Neural crest cell (in vitro differentiated cells): Measurements from ENCODE around the gene COL12A1. TPM values are rescaled to one million over a fixed set of nuclear protein-coding genes. Genes with fewer than 3 reads are reported as not detected.
A peak's percentile ranks its signal among the peaks of the same experiment; 100 is the strongest.

Source experiments
- DNase-seq: peaks from one replicate; pipeline ENCODE4 v3.0.0; 2021; ENCODE audit warnings: low read depth, mixed read lengths, low spot score
- H3K27ac Mint-ChIP-seq: one replicate; pipeline ENCODE4 v1.8.0; 2021; ENCODE audit warnings: mild to moderate bottlenecking, mixed read lengths; ENCODE audit not compliant: unreplicated experiment
- H3K27me3 Mint-ChIP-seq: 2 replicates; pipeline ENCODE4 v1.8.0; 2021; ENCODE audit warnings: low read depth, mild to moderate bottlenecking, mixed read lengths
- H3K36me3 Mint-ChIP-seq: 2 replicates; pipeline ENCODE4 v1.8.0; 2021; ENCODE audit warnings: low read depth, mild to moderate bottlenecking, mixed read lengths
- H3K4me1 Mint-ChIP-seq: 2 replicates; pipeline ENCODE4 v1.8.0; 2021; ENCODE audit warnings: mixed read lengths
- H3K4me3 Mint-ChIP-seq: one replicate; pipeline ENCODE4 v1.8.0; 2021; ENCODE audit warnings: mild to moderate bottlenecking, mixed read lengths
- H3K9me3 Mint-ChIP-seq: 2 replicates; pipeline ENCODE4 v1.8.0; 2021; ENCODE audit warnings: mixed read lengths
- total RNA-seq: library from RNA; stranded (reverse); gene quantifications from 2 replicates; pipeline ENCODE4 v1.2.1, GENCODE V29; 2021
- TF ChIP-seq, protein P1 (sequence below): fragments of 200-600 bp; sonication (generic); conservative IDR thresholded peaks from 2 replicates; pipeline ENCODE4 v1.5.0; 2021; ENCODE audit warnings: antibody characterized with exemption, mild to moderate bottlenecking

COL12A1 gene
- total RNA-seq, 1 donor from 2014 or later = 50.2 TPM

DNA sequence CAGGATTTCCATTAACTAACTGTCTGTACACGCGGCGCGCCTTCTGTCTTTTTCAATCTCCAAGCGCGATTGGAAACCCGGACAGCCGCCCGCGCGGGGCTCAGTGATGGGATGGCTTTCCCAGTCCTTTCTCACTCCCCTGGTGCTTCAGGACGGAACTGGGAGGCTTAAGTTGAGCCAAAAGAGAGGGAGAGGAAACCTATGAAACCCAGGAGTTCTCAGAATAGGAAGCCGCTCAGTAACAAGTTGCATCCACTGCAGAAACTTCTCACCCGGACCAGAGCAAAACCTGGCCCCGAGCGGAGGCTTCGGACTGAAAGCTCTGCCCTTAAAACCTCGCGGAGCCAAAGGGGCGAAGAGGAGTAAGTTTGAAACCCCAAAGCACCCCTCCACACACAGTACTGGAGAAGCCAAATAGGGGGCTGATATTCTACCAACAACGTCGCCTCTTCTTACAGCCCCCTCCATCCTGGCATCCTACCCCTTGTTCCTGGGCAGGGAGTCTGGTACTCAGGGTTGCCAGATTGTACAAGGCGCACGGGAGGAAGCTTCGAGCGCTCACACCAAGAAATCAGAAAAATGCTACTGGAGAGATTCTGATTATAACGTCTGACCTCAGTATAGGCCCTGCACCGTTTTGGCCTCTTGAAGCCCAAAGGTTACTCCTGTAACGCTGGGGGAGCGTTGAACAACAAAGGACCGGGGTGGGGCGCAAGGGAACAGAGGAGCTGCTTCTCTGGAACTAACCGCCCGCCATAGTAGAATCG lies 906 bp upstream of the COL12A1 start:
- Mint-ChIP-seq H3K4me1 (peaks cover 69% of the 10 kb centered on the region), H3K9me3 (no peaks in the 10 kb centered on the region), H3K27me3 (peaks cover 80% of the 10 kb centered on the region), H3K27ac (no peak overlapping the region), H3K36me3 (no peaks in the 10 kb centered on the region), H3K4me3 (peak overlapping the region; percentile 91)
- DNase-seq = no peak
- TF ChIP-seq, protein P1, sequence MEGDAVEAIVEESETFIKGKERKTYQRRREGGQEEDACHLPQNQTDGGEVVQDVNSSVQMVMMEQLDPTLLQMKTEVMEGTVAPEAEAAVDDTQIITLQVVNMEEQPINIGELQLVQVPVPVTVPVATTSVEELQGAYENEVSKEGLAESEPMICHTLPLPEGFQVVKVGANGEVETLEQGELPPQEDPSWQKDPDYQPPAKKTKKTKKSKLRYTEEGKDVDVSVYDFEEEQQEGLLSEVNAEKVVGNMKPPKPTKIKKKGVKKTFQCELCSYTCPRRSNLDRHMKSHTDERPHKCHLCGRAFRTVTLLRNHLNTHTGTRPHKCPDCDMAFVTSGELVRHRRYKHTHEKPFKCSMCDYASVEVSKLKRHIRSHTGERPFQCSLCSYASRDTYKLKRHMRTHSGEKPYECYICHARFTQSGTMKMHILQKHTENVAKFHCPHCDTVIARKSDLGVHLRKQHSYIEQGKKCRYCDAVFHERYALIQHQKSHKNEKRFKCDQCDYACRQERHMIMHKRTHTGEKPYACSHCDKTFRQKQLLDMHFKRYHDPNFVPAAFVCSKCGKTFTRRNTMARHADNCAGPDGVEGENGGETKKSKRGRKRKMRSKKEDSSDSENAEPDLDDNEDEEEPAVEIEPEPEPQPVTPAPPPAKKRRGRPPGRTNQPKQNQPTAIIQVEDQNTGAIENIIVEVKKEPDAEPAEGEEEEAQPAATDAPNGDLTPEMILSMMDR = no peak

DNA sequence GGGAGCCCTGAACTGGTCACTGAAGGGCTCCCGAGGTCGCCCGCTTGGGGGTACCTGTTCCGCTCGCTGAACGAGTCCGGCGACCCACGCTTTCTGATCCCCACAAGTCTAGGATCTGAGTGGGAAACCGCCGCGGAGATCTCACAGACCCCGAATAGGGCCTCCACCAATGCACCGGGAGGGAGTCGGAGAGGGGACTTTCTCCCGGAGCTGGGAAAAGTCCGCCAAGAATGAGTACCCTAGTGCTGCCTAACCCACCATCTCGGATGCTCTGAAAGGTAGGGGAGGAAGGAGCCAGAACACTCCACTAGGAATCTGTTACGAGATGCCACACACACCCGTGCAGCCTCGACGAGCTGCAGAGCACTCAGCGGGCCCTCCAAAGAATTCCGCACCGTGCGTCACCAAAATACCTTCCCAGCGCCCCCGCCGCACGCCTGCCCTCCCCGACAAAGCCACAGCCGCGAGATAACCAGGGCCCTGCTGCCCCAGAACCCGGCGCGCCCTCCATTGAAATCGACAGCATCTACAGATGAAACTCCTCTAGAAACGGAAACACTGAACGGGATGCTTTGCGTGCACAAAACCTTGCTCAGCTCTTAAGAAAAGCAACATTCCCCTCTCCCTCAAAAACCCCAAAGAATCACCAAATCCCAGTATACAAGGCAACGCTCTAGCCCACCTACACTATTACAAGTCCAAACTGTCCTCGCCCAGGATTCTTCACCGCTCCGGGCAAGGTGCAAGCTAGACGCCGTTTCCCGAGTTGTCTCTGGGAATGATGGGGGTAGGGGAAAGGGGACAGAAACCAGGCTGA lies 686 bp downstream of the COL12A1 start:
- Mint-ChIP-seq H3K27ac (peak overlapping the region; percentile 39), H3K4me3 (peak overlapping the region; percentile 91), H3K9me3 (no peaks in the 10 kb centered on the region), H3K27me3 (peaks cover 91% of the 10 kb centered on the region), H3K36me3 (no peaks in the 10 kb centered on the region), H3K4me1 (peaks cover 66% of the 10 kb centered on the region)
- peak; percentile 23 for DNase-seq
- TF ChIP-seq, protein P1 = no peak

DNA sequence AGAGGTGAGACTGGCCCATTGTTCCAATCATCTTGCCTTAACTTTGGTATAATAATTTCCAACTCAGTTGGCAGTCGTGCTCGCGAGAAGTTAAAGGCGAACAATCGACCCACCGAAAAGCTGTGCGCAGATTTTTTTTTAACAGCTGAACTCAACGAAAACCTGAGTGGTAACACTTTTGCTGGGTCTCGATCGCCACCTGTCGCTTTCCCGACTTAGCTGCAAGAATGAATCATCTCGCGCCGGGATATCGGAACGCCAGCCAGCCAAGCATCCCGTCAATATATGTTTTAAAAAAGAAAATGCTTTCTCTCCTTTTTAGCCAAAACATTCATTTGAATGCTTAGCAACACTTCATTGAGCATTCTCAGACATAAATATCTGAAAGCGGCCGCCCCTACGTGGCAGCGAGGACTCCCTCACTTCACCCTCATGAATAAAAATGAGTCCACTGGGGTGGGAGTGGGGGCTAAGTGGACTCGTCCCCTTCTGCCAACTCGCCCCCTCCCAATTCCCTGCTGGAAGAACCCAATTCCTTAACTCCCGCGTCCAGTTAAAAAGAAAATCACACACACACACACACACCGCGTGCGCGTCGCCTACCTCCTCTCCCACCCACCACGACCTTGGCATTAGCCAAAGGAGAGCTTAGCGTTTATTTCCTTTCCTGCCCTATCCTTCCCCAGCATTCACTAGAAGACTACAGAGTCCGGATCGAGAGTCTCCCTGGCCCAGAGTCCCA lies 1.5 kb downstream of the COL12A1 start:
- TF ChIP-seq, protein P1 = peak; percentile 87
- H3K27me3 Mint-ChIP-seq = peaks cover 93% of the 10 kb centered on the region
- H3K36me3 Mint-ChIP-seq = no peaks in the 10 kb centered on the region
- no peaks in the 10 kb centered on the region for H3K9me3 Mint-ChIP-seq
- no peak overlapping the region for H3K27ac Mint-ChIP-seq
- H3K4me3 Mint-ChIP-seq = peak overlapping the region; percentile 91
- peaks cover 66% of the 10 kb centered on the region for H3K4me1 Mint-ChIP-seq
- DNase-seq = peak; percentile 70

- H3K27ac Mint-ChIP-seq = no peak overlapping the region
These were observed 2.1 kb downstream of the COL12A1 start for GRCh38 chr6:75203721-75204120.

GRCh38 chr6:75202676-75203131 lies 3.1 kb downstream of the COL12A1 start:
- Mint-ChIP-seq H3K4me1 (peaks cover 50% of the 10 kb centered on the region), H3K9me3 (no peaks in the 10 kb centered on the region), H3K4me3 (peak overlapping the region; percentile 91), H3K36me3 (no peaks in the 10 kb centered on the region), H3K27ac (no peak overlapping the region), H3K27me3 (peaks cover 78% of the 10 kb centered on the region)
- TF ChIP-seq, protein P1 = no peak
- DNase-seq = no peak

More at GRCh38 chr6:75203721-75204120, 2.1 kb downstream of the COL12A1 start:
- no peaks in the 10 kb centered on the region for H3K9me3 Mint-ChIP-seq
- TF ChIP-seq, protein P1 = no peak
- H3K4me3 Mint-ChIP-seq = peak overlapping the region; percentile 91
- no peaks in the 10 kb centered on the region for H3K36me3 Mint-ChIP-seq
- DNase-seq = no peak
- peaks cover 88% of the 10 kb centered on the region for H3K27me3 Mint-ChIP-seq
- peaks cover 60% of the 10 kb centered on the region for H3K4me1 Mint-ChIP-seq
